ENCODE measurements around the gene SYT7.

- TF ChIP-seq EZH2 (IDR thresholded peaks at IDR 0.05; ENCODE audit: insufficient read depth, poor library complexity, severe bottlenecking) (no peak), EZH2phosphoT487 (IDR thresholded peaks at IDR 0.05; ENCODE audit: insufficient read depth, low read depth) (no peak)
These were observed 62.7 kb downstream of the SYT7 start for GRCh38 chr11:61518032-61518795.
